Left lung (tissue), 10 donors: ENCODE results near the gene PHC1. TPM values are rescaled to one million over a fixed set of nuclear protein-coding genes. Genes with fewer than 3 reads are reported as not detected.
"Not testable (repeated sequence)": the region's sequence is repeated elsewhere in the genome, so short reads cannot be mapped to it uniquely, and the experiment has no call there.

Experiments used
- ATAC-seq: fragments of 200-7000 bp; cut with Tn5 transposase; one replicate; pipeline ENCODE4 v1.9.1; 2020; ENCODE audit warnings: moderate library complexity
- DNase-seq, 4 donors: peaks; one replicate each; pipeline ENCODE4 v3.0.0-alpha.2; 2013 to 2020
- H3K27ac ChIP-seq, 2 donors: fragments of 200-600 bp; sonication (generic) in 1 of 2; one replicate each; pipeline versions ENCODE4 v1.5.0 to v1.8.0; 2020 to 2021
- H3K27me3 ChIP-seq, 2 donors: fragments of 200-600 bp; sonication (generic) in 1 of 2; one replicate each; pipeline versions ENCODE4 v1.5.0 to v1.8.0; 2020 to 2021
- H3K36me3 ChIP-seq, 2 donors: fragments of 200-600 bp; sonication (generic) in 1 of 2; one replicate each; pipeline versions ENCODE4 v1.5.0 to v1.8.0; 2020 to 2021
- H3K4me1 ChIP-seq, 2 donors: fragments of 200-600 bp; one replicate each; pipeline ENCODE4 v1.8.0; 2021
- H3K4me3 ChIP-seq, 2 donors: fragments of 200-600 bp; sonication (generic) in 1 of 2; one replicate each; pipeline versions ENCODE4 v1.5.0 to v1.8.0; 2020 to 2021; ENCODE audit warnings: mild to moderate bottlenecking in 1 of 2
- H3K9me3 ChIP-seq, 2 donors: fragments of 200-600 bp; sonication (generic) in 1 of 2; one replicate each; pipeline versions ENCODE4 v1.5.0 to v1.8.0; 2020 to 2021
- CTCF ChIP-seq, 2 donors: fragments of 200-600 bp; sonication (generic) in 1 of 2; IDR thresholded peaks; one replicate each; pipeline versions ENCODE4 v1.5.0 to v1.8.0; 2021; ENCODE audit warnings: antibody characterized with exemption in 2 of 2
- intact Hi-C, 2 donors: fragments of 100-400 bp; cut with DNase I; formaldehyde crosslinking; loops; one replicate each; pipeline versions ENCODE4 v1.11.2 to v1.14.2; 2022
- polyA plus RNA-seq, 6 donors: library from polyadenylated mRNA; unstranded; fragments of 120-200 nt; gene quantifications; one replicate each; pipeline ENCODE4 v1.2.1, GENCODE V29; 2013; ENCODE audit not compliant: insufficient read length in 6 of 6
- total RNA-seq, 2 donors: library from RNA; stranded (reverse); fragmentation: NEBNext Ultra II Directional; extraction: Animal tissue kit (Norgen Biotek cat#: 25700); gene quantifications; one replicate each; pipeline ENCODE4 v1.2.1, GENCODE V29; 2021
- donor health status: DM: no; HTN: yes; CAD: no.
- donor health status: DM: no; HTN: no; CAD: no.

The PHC1 gene
- total and polyA plus RNA-seq, 8 donors, result 30.1 to 111 (median 96.4) TPM

DNA sequence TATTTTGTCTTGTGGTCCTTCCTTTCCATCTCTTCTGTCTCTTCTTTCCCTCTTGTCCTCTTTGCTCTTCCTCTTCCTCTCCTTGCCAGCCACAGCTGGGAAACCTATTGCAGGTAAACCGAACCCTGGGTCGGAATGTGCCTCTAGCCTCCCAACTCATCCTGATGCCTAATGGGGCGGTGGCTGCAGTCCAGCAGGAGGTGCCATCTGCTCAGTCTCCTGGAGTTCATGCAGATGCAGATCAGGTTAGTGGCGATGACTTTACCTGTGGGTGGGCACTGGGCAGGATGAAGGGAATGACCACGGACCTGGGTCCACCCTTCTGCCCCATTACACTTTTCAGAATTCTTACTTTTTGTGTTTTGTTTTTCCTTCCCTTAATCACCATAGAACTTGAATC is 8.2 kb downstream of the PHC1 start:
- no peak overlapping the region for H3K4me3 ChIP-seq
- DNase-seq, result no peak
- no peak overlapping the region for H3K27ac ChIP-seq
- no peak for TF ChIP-seq CTCF (IDR thresholded peaks at IDR 0.05)
- no peaks in the 10 kb centered on the region for H3K4me1 ChIP-seq
- no peaks in the 10 kb centered on the region for H3K9me3 ChIP-seq
- intact Hi-C loops, result no loop called here
- no peaks in the 10 kb centered on the region for H3K27me3 ChIP-seq
- peaks cover 0 to 35% of the 10 kb centered on the region in 2 donors for H3K36me3 ChIP-seq
- ATAC-seq, result no peak

- H3K27ac ChIP-seq, H3K4me3 ChIP-seq, H3K4me1 ChIP-seq, H3K27me3 ChIP-seq, H3K9me3 ChIP-seq, DNase-seq, intact Hi-C loops: not testable (repeated sequence)
- peaks cover 0 to 46% of the 10 kb centered on the region in 2 donors for H3K36me3 ChIP-seq
- ATAC-seq, result peak; percentile 61
These were observed 16.5 kb downstream of the PHC1 start for GRCh38 chr12:8930655-8931323.

- intact Hi-C loops, H3K4me1 ChIP-seq, H3K27ac ChIP-seq, DNase-seq, H3K9me3 ChIP-seq, ATAC-seq, H3K4me3 ChIP-seq, H3K27me3 ChIP-seq: not testable (repeated sequence)
- peaks cover 0 to 63% of the 10 kb centered on the region in 2 donors for H3K36me3 ChIP-seq
These were observed 18.2 kb downstream of the PHC1 start for GRCh38 chr12:8932464-8932863.

- H3K27me3 ChIP-seq, ATAC-seq: not testable (repeated sequence)
These were observed 19.8 kb downstream of the PHC1 start for GRCh38 chr12:8934080-8934479.

DNA sequence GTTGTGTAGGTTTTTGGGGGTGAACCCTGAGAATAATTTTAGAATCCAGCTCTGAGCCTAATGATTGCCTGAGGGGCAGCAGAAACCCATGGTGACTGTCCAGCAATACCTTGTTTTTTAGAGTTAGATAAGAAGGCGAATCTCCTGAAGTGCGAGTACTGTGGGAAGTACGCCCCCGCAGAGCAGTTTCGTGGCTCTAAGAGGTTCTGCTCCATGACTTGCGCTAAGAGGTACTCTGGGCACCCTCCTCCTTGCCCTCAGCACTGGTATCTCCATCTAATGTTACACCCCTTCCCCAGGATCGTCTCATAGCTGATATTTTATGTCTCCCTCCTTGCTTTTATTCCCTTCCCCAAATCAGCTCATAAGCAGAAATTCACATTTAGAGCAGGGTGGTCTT is 22.4 kb downstream of the PHC1 start:
- DNase-seq, result no peak
- Histone ChIP-seq H3K4me1 (no peaks in the 10 kb centered on the region), H3K36me3 (peaks cover 0 to 68% of the 10 kb centered on the region in 2 donors), H3K9me3 (no peaks in the 10 kb centered on the region), H3K27me3 (no peaks in the 10 kb centered on the region), H3K27ac (no peak overlapping the region), H3K4me3 (no peak overlapping the region)
- intact Hi-C loops, result no loop called here
- no peak for TF ChIP-seq CTCF (IDR thresholded peaks at IDR 0.05)
- ATAC-seq, result no peak

More at GRCh38 chr12:8934080-8934479, 19.8 kb downstream of the PHC1 start:
- H3K9me3 ChIP-seq, DNase-seq, H3K4me1 ChIP-seq, H3K4me3 ChIP-seq, H3K27ac ChIP-seq, intact Hi-C loops: not testable (repeated sequence)
- peaks cover 0 to 77% of the 10 kb centered on the region in 2 donors for H3K36me3 ChIP-seq

GRCh38 chr12:8937842-8938442 is 23.6 kb downstream of the PHC1 start:
- H3K27ac ChIP-seq, H3K4me3 ChIP-seq, ATAC-seq, H3K9me3 ChIP-seq, DNase-seq, H3K4me1 ChIP-seq, intact Hi-C loops, H3K27me3 ChIP-seq: not testable (repeated sequence)
- H3K36me3 ChIP-seq, result peaks cover 0 to 77% of the 10 kb centered on the region in 2 donors

DNA sequence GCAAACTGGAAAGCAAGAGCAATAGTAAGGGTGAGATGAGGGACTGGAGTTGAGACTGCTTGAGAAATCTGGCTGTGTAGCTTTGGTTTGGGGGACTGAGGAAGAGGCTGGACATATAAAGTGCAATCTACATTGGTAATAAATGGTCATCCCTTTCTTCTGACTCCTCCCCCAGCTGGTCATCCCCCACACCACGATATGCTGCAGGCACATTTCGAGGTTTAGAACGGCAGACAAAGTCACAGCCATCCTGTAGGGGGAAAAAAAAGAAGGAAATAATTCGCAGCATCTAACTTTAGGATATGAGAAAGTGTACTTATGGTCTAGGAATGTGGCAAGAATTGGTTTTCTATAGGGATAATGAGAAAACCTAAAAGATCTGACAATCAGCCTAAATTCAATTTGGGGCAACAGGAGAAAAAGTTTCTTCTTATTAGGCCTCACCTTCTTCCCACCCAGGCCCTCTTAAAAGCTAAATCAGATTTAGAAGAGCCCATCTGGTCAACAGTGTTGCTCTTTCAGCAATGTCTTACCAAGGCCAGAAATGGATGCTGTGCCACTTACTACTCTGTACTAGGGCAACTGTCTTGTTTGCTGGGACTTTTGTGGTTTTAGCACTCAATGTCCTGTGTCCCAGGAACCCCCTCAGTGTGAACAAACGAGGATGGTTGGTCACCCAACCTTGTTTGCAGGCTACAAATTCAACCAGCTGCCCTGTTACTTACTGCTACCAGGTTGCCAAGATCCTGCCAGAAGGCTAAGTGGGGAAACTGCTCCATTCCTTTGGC is 27.6 kb downstream of the PHC1 start:
- Histone ChIP-seq H3K4me3 (no peak overlapping the region), H3K9me3 (no peaks in the 10 kb centered on the region), H3K27me3 (no peaks in the 10 kb centered on the region), H3K4me1 (peaks cover 0 to 5% of the 10 kb centered on the region in 2 donors), H3K36me3 (peaks cover 0 to 81% of the 10 kb centered on the region in 2 donors), H3K27ac (no peak overlapping the region)
- DNase-seq, result no peak
- TF ChIP-seq CTCF (IDR thresholded peaks at IDR 0.05), result no peak
- no peak for ATAC-seq
- intact Hi-C loops, result no loop called here
